Vagina (tissue), 2 donors: Measurements from ENCODE around the gene KMT2C.

Experiments used
- POLR2AphosphoS5 ChIP-seq, 2 donors: sonication (generic); formaldehyde crosslinking; IDR thresholded peaks; one replicate each; pipeline ENCODE4 v1.9.0; 2017; ENCODE audit warnings: antibody characterized with exemption in 2 of 2, mild to moderate bottlenecking in 2 of 2, low read depth in 1 of 2; ENCODE audit not compliant: insufficient read depth in 1 of 2
- TF ChIP-seq, protein P1 (sequence below), 3 experiments: fragments of 450-650 bp in 2 of 3; fragments of 200-600 bp in 1 of 3; sonication (generic) in 1 of 3; IDR thresholded peaks; one replicate each; pipeline ENCODE4 v1.5.1; 2017 to 2019; ENCODE audit warnings: antibody characterized with exemption in 3 of 3, mild to moderate bottlenecking in 2 of 3, moderate library complexity in 2 of 3

DNA sequence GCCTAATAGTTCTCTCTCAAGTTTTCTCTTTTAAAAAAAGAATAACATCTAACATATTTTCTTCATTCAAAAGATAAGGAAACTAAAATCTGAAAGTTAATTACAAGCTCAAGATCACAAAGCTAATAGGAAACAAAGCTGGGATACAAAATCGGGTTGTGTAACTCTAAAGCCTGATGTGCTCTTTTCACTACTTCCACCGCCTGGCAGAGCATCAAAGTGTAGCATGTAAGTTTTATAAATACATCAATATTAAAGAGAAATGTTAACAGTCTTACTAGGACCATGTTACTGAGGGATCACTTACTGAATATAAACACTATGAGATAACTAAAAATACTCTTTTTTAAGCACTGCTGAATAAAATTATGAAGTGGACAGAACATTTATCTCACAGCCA is 97.2 kb downstream of the KMT2C start:
- TF ChIP-seq, protein P1, sequence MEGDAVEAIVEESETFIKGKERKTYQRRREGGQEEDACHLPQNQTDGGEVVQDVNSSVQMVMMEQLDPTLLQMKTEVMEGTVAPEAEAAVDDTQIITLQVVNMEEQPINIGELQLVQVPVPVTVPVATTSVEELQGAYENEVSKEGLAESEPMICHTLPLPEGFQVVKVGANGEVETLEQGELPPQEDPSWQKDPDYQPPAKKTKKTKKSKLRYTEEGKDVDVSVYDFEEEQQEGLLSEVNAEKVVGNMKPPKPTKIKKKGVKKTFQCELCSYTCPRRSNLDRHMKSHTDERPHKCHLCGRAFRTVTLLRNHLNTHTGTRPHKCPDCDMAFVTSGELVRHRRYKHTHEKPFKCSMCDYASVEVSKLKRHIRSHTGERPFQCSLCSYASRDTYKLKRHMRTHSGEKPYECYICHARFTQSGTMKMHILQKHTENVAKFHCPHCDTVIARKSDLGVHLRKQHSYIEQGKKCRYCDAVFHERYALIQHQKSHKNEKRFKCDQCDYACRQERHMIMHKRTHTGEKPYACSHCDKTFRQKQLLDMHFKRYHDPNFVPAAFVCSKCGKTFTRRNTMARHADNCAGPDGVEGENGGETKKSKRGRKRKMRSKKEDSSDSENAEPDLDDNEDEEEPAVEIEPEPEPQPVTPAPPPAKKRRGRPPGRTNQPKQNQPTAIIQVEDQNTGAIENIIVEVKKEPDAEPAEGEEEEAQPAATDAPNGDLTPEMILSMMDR (IDR thresholded peaks at IDR 0.05) = no peak
- no peak for TF ChIP-seq POLR2AphosphoS5 (IDR thresholded peaks at IDR 0.05; ENCODE audit: insufficient read depth in 1 of 2, low read depth in 1 of 2)
